AG04450 (cell line): ENCODE measurements around the gene LAX1. TPM values are rescaled to one million over a fixed set of nuclear protein-coding genes. Genes with fewer than 3 reads are reported as not detected.
A peak's percentile ranks its signal among the peaks of the same experiment; 100 is the strongest.
"Not testable (repeated sequence)": the region's sequence is repeated elsewhere in the genome, so short reads cannot be mapped to it uniquely, and the experiment has no call there.

ENCODE experiments used
- CTCF ChIA-PET: fragments of 300-600, 350-600 bp; formaldehyde crosslinking; extraction: SDS; loops from one replicate; lab custom pipeline; 2022; ENCODE audit warnings: antibody characterized with exemption, inconsistent platforms; lab: Charles Lee
- POLR2A ChIA-PET: fragments of 350-600 bp; formaldehyde crosslinking; extraction: SDS; loops from one replicate; lab custom pipeline; 2021; ENCODE audit warnings: antibody characterized with exemption, inconsistent platforms; lab: Yijun Ruan, JAX
- DNase-seq: peaks from one replicate; pipeline ENCODE4 v3.0.0-alpha.2; 2011; ENCODE audit warnings: low read depth, low spot score
- H3K27ac ChIP-seq: one replicate; pipeline ENCODE4 v1.5.1; 2012; ENCODE audit warnings: low read depth, low read length, control low read depth
- H3K27me3 ChIP-seq: one replicate; pipeline ENCODE4 v1.6.0; 2012; ENCODE audit warnings: low read length; ENCODE audit not compliant: control insufficient read depth, insufficient read depth
- H3K4me3 ChIP-seq: 2 replicates; pipeline ENCODE4 v1.5.1; 2011; ENCODE audit warnings: mild to moderate bottlenecking, low read depth, low read length, control low read depth
- H3K9me3 ChIP-seq: 2 replicates; pipeline ENCODE4 v1.5.1; 2012; ENCODE audit warnings: low read length; ENCODE audit not compliant: control insufficient read depth, insufficient read depth
- polyA plus RNA-seq: library from polyadenylated mRNA; depleted of rRNA; stranded (reverse); fragments of >200 nt; gene quantifications from 2 replicates; pipeline ENCODE4 v1.2.3, GENCODE V29; 2011
- TF ChIP-seq, protein P1 (sequence below): IDR thresholded peaks from 2 replicates; pipeline ENCODE4 v1.5.1; 2011; ENCODE audit warnings: low read depth, low read length, control low read depth, inconsistent platforms

LAX1 gene
- polyA plus RNA-seq, 1 experiment = not detected

- no peaks in the 10 kb centered on the region for H3K27me3 ChIP-seq
- no peak overlapping the region for H3K4me3 ChIP-seq
- no peak overlapping the region for H3K27ac ChIP-seq
- H3K9me3 ChIP-seq = no peaks in the 10 kb centered on the region
- TF ChIP-seq, protein P1, sequence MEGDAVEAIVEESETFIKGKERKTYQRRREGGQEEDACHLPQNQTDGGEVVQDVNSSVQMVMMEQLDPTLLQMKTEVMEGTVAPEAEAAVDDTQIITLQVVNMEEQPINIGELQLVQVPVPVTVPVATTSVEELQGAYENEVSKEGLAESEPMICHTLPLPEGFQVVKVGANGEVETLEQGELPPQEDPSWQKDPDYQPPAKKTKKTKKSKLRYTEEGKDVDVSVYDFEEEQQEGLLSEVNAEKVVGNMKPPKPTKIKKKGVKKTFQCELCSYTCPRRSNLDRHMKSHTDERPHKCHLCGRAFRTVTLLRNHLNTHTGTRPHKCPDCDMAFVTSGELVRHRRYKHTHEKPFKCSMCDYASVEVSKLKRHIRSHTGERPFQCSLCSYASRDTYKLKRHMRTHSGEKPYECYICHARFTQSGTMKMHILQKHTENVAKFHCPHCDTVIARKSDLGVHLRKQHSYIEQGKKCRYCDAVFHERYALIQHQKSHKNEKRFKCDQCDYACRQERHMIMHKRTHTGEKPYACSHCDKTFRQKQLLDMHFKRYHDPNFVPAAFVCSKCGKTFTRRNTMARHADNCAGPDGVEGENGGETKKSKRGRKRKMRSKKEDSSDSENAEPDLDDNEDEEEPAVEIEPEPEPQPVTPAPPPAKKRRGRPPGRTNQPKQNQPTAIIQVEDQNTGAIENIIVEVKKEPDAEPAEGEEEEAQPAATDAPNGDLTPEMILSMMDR = no peak
- CTCF ChIA-PET = interaction anchor here (0.8 to 2.3 kb wide), 2 partner anchors 56 to 336 kb away, joined by 4 to 6 read pairs; no protein-coding TSS in a partner anchor
- DNase-seq = no peak
- POLR2A ChIA-PET = no interaction called here
Observed at GRCh38 chr1:203792486-203792885, 27.5 kb downstream of the LAX1 start.

DNA sequence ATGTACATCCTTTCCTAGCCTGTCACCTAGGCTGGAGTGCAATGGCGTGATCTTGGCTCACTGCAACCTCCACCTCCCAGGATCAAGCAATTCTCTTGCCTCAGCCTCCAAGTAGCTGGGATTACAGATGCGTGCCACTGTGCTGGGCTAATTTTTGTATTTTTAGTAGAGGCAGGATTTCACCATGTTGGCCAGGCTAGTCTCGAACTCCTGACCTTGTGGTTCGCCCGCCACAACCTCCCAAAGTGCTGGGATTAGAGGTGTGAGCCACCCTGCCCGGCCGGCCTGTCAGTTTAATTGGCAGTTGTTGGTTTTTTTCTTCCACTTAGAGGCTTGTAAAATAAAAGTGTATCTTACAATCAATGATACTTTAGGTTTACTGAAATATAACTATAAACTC, 28.6 kb downstream of the LAX1 start:
- H3K27ac ChIP-seq, H3K9me3 ChIP-seq, DNase-seq, POLR2A ChIA-PET, H3K27me3 ChIP-seq, H3K4me3 ChIP-seq: not testable (repeated sequence)
- CTCF ChIA-PET = interaction anchor here (2.3 kb wide), 1 partner anchor 335 kb away, joined by 4 read pairs; no protein-coding TSS in a partner anchor

DNA sequence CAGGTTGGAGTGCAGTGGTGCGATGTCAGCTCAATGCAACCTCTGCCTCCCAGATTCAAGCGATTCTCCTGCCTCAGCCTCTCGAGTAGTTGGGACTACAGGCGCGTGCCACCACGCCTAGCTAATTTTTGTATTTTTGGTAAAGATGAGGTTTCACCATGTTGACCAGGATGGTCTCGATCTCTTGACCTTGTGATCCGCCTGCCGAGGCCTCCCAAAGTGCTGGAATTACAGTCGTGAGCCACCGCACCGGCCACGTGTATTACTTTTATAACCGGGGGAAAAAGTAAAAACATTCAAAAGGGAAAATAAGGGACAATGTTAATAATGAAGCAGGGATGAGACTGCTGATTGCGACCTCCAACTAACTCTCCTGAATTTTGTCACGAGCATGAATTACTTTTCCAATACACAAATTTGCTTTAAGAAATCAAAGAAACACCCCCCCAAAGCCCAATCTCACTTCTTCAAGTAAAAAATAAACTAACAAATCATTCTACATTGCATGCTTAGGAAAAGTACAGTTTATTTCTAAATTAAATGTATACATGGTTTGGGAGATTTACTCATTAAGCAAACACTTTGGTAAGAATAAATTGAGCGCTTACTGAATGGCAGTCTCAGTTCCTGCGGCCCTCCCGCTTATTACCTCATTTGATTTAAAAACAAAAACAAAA, 29.9 kb downstream of the LAX1 start:
- CTCF ChIA-PET = no interaction called here
- no peak for DNase-seq

GRCh38 chr1:203795441-203796235, 30.7 kb downstream of the LAX1 start, which contains the start of the genes ZBED6 and ZC3H11A:
ZBED6 (plus strand) TSS chr1:203795623; CDS start chr1:203797523, 1,900 bp downstream.
ZC3H11A (plus strand) TSS chr1:203795623; CDS start chr1:203817071, 21,448 bp downstream.
- Histone ChIP-seq H3K4me3 (peak within 1 kb of the TSS; percentile 71), H3K9me3 (no peaks in the 10 kb centered on the region), H3K27ac (peak within 1 kb of the TSS; percentile 96), H3K27me3 (no peaks in the 10 kb centered on the region)
- TF ChIP-seq, protein P1 = no peak
- ChIA-PET POLR2A (interaction anchor here (0.6 kb wide), 1 partner anchor 52 kb away, joined by 3 read pairs; no protein-coding TSS in a partner anchor), CTCF (no interaction called here)
- DNase-seq = peak; percentile 96

More for the DNA sequence above, 29.9 kb downstream of the LAX1 start:
- TF ChIP-seq, protein P1 = no peak
- POLR2A ChIA-PET = interaction anchor here (0.6 kb wide), 1 partner anchor 25 kb away, joined by 6 read pairs; no protein-coding TSS in a partner anchor
- Histone ChIP-seq H3K4me3 (peak overlapping the region; percentile 32), H3K9me3 (no peaks in the 10 kb centered on the region), H3K27ac (no peak overlapping the region), H3K27me3 (no peaks in the 10 kb centered on the region)

DNA sequence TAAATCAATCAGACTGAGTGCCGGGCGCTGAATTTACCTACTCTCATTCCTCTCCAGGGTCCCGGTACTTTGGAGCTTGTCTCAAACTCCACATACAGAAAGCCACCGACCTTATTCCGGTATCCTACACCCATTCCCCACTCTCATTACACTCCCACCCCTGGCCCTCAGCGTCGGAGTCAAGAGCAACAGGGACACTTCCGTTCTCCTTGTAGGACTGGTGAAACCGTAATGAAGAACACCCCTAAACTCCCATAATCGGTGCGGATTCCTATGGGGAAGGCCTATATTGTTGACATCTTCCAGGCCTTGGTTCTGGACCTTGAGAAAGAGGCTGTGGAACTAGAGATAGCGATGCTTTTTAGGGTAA, 31.2 kb downstream of the LAX1 start:
- DNase-seq = no peak
- ChIA-PET CTCF (no interaction called here), POLR2A (interaction anchor here (0.6 kb wide), 1 partner anchor 52 kb away, joined by 3 read pairs; no protein-coding TSS in a partner anchor)
- Histone ChIP-seq H3K27me3 (no peaks in the 10 kb centered on the region), H3K27ac (peak overlapping the region; percentile 96), H3K4me3 (peak overlapping the region; percentile 71), H3K9me3 (no peaks in the 10 kb centered on the region)
- TF ChIP-seq, protein P1 = no peak
